H1 (cell line): ENCODE results near the gene PTPRC. TPM values are rescaled to one million over a fixed set of nuclear protein-coding genes. Genes with fewer than 3 reads are reported as not detected.

Experiments
- NANOG ChIP-seq: IDR thresholded peaks from 2 replicates; pipeline ENCODE4 v1.6.1; 2011; ENCODE audit warnings: low read length, low read depth, mild to moderate bottlenecking, inconsistent platforms; ENCODE audit not compliant: insufficient read depth, poor library complexity, severe bottlenecking
- NRF1 ChIP-seq: IDR thresholded peaks from 2 replicates; pipeline ENCODE4 v1.6.1; 2011; ENCODE audit warnings: mild to moderate bottlenecking, low read depth, low read length, improper control_type of control experiment
- RFX5 ChIP-seq: IDR thresholded peaks from 2 replicates; pipeline ENCODE4 v1.6.1; 2011; ENCODE audit warnings: low read depth, low read length, improper control_type of control experiment, borderline replicate concordance
- SIRT6 ChIP-seq: IDR thresholded peaks from one replicate; pipeline ENCODE4 v1.7.1; 2012; ENCODE audit warnings: low read length, inconsistent platforms
- SRF ChIP-seq: IDR thresholded peaks from 2 replicates; pipeline ENCODE4 v1.6.1; 2011; ENCODE audit warnings: mild to moderate bottlenecking, low read depth, low read length, moderate library complexity
- ZNF274 ChIP-seq: IDR thresholded peaks from 2 replicates; pipeline ENCODE4 v1.7.0; 2012; ENCODE audit warnings: low read length, borderline replicate concordance; ENCODE audit errors: extremely low read depth
- polyA plus RNA-seq, 7 experiments: library from polyadenylated mRNA; depleted of rRNA in 3 of 7; stranded (reverse) in 5 of 7; unstranded in 2 of 7; fragments of >200 nt in 5 of 7; fragments of 200-250 nt in 2 of 7; gene quantifications; 1 replicate in 5 of 7; 2 replicates in 1 of 7; 4 replicates in 1 of 7; pipeline versions ENCODE4 v1.2.1 to v1.2.3, GENCODE V29; 2011 to 2013; ENCODE audit warnings: missing spikeins in 2 of 7, mixed read lengths in 2 of 7
- total RNA-seq: library from RNA; stranded (reverse); fragmentation: NEBNext Ultra II Directional; extraction: Animal tissue kit (Norgen Biotek cat#: 25700); gene quantifications from 2 replicates; pipeline ENCODE4 v1.2.1, GENCODE V29; 2021

PTPRC gene
- total and polyA plus RNA-seq, 2 of the 8 experiments (the other 6 are each of a cell fraction or from before 2014, with no cell fraction given): 0.05 TPM; not detected in 1

GRCh38 chr1:198629610-198630009, 9.2 kb upstream of the PTPRC start (continued):
- no peak for TF ChIP-seq SRF
- TF ChIP-seq ZNF274: no peak
- no peak for TF ChIP-seq NANOG
- no peak for TF ChIP-seq RFX5
- no peak for TF ChIP-seq SIRT6
- no peak for TF ChIP-seq NRF1
